ENCODE results near the gene RBMS1. TPM values are rescaled to one million over a fixed set of nuclear protein-coding genes. Genes with fewer than 3 reads are reported as not detected.

RBMS1 gene
- total RNA-seq, 3 donors from 2014 or later (not counting 1 experiment from before 2014, with no cell fraction given), result 111 to 167 (median 132) TPM

DNA sequence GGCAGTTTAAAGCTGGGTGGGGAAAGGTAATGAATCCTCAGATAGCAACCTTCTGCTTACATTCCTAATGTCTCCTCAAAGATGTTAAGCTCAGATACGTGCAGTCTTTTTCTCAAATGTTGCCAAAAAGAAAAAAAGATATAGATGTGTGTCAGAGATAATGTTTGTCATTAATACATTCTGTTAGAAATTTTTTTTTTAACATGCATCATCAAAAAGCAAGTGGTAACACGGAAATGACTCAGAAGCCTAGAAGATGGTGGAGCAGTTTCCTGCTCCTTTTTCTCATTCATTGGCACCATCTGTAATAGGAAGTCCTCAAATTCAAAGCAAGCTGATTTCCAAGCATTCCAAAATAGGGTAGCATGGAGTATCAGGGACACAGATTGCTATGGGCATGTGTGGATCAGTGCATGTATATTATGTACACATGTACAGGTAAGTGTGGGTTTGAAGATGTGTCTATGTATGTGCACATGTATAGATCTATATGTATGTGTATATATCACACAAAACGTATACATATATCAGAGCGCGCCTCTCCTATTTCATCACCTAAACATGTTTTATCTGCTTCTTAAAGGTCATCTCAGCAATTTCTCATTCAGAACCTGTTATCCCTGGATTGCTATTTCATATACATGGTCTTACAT, 213.7 kb downstream of the RBMS1 start:
- peaks cover 91% of the 10 kb centered on the region for H3K36me3 ChIP-seq (ENCODE audit: control insufficient read depth, insufficient read depth, low read length)
- Mint-ChIP-seq H3K4me1 (peaks cover 22 to 38% of the 10 kb centered on the region in 2 donors), H3K27me3 (ENCODE audit: low read depth in 2 of 2) (no peaks in the 10 kb centered on the region), H3K9me3 (no peaks in the 10 kb centered on the region), H3K27ac (peak overlapping the region; percentile 61 to 69), H3K4me3 (no peak overlapping the region), H3K36me3 (peaks cover 48% of the 10 kb centered on the region)
- H3K27me3 ChIP-seq (ENCODE audit: control insufficient read depth, insufficient read depth, low read length), result no peaks in the 10 kb centered on the region
- ATAC-seq (peak in 1 of 3 donors; percentile 72), DNase-seq (peak in 1 of 2 donors; percentile 44)
- no peak overlapping the region for H3K4me3 ChIP-seq (ENCODE audit: low read length)
- TF ChIP-seq, protein P1, sequence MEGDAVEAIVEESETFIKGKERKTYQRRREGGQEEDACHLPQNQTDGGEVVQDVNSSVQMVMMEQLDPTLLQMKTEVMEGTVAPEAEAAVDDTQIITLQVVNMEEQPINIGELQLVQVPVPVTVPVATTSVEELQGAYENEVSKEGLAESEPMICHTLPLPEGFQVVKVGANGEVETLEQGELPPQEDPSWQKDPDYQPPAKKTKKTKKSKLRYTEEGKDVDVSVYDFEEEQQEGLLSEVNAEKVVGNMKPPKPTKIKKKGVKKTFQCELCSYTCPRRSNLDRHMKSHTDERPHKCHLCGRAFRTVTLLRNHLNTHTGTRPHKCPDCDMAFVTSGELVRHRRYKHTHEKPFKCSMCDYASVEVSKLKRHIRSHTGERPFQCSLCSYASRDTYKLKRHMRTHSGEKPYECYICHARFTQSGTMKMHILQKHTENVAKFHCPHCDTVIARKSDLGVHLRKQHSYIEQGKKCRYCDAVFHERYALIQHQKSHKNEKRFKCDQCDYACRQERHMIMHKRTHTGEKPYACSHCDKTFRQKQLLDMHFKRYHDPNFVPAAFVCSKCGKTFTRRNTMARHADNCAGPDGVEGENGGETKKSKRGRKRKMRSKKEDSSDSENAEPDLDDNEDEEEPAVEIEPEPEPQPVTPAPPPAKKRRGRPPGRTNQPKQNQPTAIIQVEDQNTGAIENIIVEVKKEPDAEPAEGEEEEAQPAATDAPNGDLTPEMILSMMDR (IDR thresholded peaks at IDR 0.05), result no peak
- no peaks in the 10 kb centered on the region for H3K9me3 ChIP-seq (ENCODE audit: control insufficient read depth, insufficient read depth, low read length)
- no peak overlapping the region for H3K27ac ChIP-seq (ENCODE audit: low read length)
- 96% methylated on average over 4 of the region's 5 CpGs for whole genome bisulfite sequencing (ENCODE audit: insufficient coverage)
- intact Hi-C loops (cut with micrococcal nuclease), result no loop called here
- no peaks in the 10 kb centered on the region for H3K4me1 ChIP-seq (ENCODE audit: control insufficient read depth, insufficient read depth, low read length)

DNA sequence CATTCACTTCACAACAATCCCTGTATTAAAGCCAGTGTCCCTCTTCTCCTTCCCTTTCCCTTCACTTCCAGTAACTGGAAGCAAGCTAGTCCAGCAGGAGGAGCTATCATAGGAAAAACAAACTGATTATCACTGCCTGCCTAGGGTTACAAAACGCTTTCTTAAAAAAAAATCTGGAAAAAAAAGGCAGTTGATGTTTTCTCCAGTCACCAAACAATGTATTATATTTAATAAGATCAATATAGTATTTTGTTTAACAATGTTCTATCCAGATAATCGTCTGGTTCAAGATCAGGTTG, 214.8 kb downstream of the RBMS1 start:
- DNase-seq (no peak), ATAC-seq (no peak)
- TF ChIP-seq, protein P1 (IDR thresholded peaks at IDR 0.05), result no peak
- no peaks in the 10 kb centered on the region for H3K9me3 ChIP-seq (ENCODE audit: control insufficient read depth, insufficient read depth, low read length)
- Mint-ChIP-seq H3K4me1 (peaks cover 17 to 33% of the 10 kb centered on the region in 2 donors), H3K27me3 (ENCODE audit: low read depth in 2 of 2) (no peaks in the 10 kb centered on the region), H3K4me3 (no peak overlapping the region), H3K27ac (peak overlapping the region in 1 of 2 donors; percentile 67), H3K36me3 (peaks cover 43% of the 10 kb centered on the region), H3K9me3 (no peaks in the 10 kb centered on the region)
- peaks cover 88% of the 10 kb centered on the region for H3K36me3 ChIP-seq (ENCODE audit: control insufficient read depth, insufficient read depth, low read length)
- H3K4me1 ChIP-seq (ENCODE audit: control insufficient read depth, insufficient read depth, low read length), result no peaks in the 10 kb centered on the region
- H3K27ac ChIP-seq (ENCODE audit: low read length), result no peak overlapping the region
- intact Hi-C loops (cut with micrococcal nuclease), result no loop called here
- no CpG with 5 or more reads among the region's 2 CpGs for WGBS (ENCODE audit: insufficient coverage)
- no peak overlapping the region for H3K4me3 ChIP-seq (ENCODE audit: low read length)
- no peaks in the 10 kb centered on the region for H3K27me3 ChIP-seq (ENCODE audit: control insufficient read depth, insufficient read depth, low read length)

DNA sequence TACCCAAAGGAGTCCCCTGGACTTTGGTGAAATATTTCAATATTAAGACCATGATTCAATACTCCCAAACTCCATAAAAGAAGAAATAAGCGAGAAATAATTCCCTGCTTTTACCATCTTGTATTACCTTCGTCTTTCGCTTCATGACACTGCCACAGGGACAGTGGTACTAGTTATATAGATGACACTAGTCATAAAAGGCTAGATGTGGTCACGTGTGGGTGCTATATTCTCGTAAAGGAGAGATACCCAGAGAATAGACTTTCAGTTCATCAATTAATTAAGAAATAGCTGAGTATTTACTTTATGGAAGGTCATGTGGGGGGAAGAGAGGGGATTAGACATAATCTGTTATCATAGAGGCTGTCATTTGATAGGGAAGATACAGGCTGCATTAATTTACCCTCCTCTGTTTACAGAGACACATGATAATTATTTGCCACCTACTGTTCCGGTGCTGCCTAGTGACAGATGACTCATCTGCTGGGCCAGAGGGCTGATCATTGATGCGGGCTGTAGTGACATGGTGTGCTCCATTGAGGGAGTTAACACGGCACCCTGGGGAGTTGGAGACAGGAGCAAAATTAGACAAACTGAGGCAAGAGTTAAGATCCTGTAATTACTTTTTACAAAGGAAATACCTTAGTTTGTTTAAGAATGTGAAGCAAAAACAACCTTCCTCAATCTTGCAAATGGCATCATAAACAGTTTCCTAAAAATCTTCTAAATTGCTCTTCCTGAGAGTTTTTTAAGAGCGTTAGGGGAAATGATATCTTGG, 215.3 kb downstream of the RBMS1 start:
- Histone ChIP-seq H3K27me3 (ENCODE audit: control insufficient read depth, insufficient read depth, low read length) (no peaks in the 10 kb centered on the region), H3K4me1 (ENCODE audit: control insufficient read depth, insufficient read depth, low read length) (no peaks in the 10 kb centered on the region), H3K4me3 (ENCODE audit: low read length) (no peak overlapping the region), H3K9me3 (ENCODE audit: control insufficient read depth, insufficient read depth, low read length) (no peaks in the 10 kb centered on the region), H3K36me3 (ENCODE audit: control insufficient read depth, insufficient read depth, low read length) (peaks cover 84% of the 10 kb centered on the region), H3K27ac (ENCODE audit: low read length) (no peak overlapping the region)
- TF ChIP-seq, protein P1 (IDR thresholded peaks at IDR 0.05), result no peak
- 95% methylated on average over 9 of the region's 9 CpGs for WGBS (ENCODE audit: insufficient coverage)
- no peaks in the 10 kb centered on the region for H3K27me3 Mint-ChIP-seq (ENCODE audit: low read depth in 2 of 2)
- H3K4me3 Mint-ChIP-seq, result no peak overlapping the region
- peaks cover 45% of the 10 kb centered on the region for H3K36me3 Mint-ChIP-seq
- no peak for DNase-seq
- H3K9me3 Mint-ChIP-seq, result no peaks in the 10 kb centered on the region
- H3K4me1 Mint-ChIP-seq, result peaks cover 17 to 32% of the 10 kb centered on the region in 2 donors
- H3K27ac Mint-ChIP-seq, result peak overlapping the region in 1 of 2 donors; percentile 67
- intact Hi-C loops (cut with micrococcal nuclease), result no loop called here
- no peak for ATAC-seq
